Effector memory CD8-positive, alpha-beta T cell (primary cell): ENCODE measurements around the gene RAVER1.
"Not testable (repeated sequence)": the region's sequence is repeated elsewhere in the genome, so short reads cannot be mapped to it uniquely, and the experiment has no call there.

Experiments used
- ATAC-seq: fragments of 150-1000 bp; cut with Tn5 transposase; replicated peaks from 2 replicates; pipeline ENCODE4 v1.10.0; 2021; ENCODE audit warnings: mild to moderate bottlenecking, moderate library complexity
- DNase-seq, 3 experiments: peaks; one replicate each; pipeline ENCODE4 v3.0.0; 2021
- H3K27ac Mint-ChIP-seq, 2 donors: one replicate each; pipeline ENCODE4 v1.8.0; 2022; ENCODE audit warnings: mild to moderate bottlenecking in 2 of 2, mixed read lengths in 2 of 2, moderate library complexity in 2 of 2
- H3K27me3 Mint-ChIP-seq, 2 donors: one replicate each; pipeline ENCODE4 v1.8.0; 2022; ENCODE audit warnings: mixed read lengths in 2 of 2
- H3K36me3 Mint-ChIP-seq: one replicate; pipeline ENCODE4 v1.8.0; 2022; ENCODE audit warnings: mild to moderate bottlenecking, moderate library complexity, mixed read lengths; ENCODE audit not compliant: insufficient read depth
- H3K4me1 Mint-ChIP-seq, 2 donors: one replicate each; pipeline ENCODE4 v1.8.0; 2022; ENCODE audit warnings: low read depth in 2 of 2, mixed read lengths in 2 of 2
- H3K4me3 Mint-ChIP-seq, 2 donors: one replicate each; pipeline ENCODE4 v1.8.0; 2022; ENCODE audit warnings: mild to moderate bottlenecking in 2 of 2, mixed read lengths in 2 of 2, moderate library complexity in 2 of 2
- H3K9me3 Mint-ChIP-seq, 2 donors: one replicate each; pipeline ENCODE4 v1.8.0; 2022; ENCODE audit warnings: mixed read lengths in 2 of 2

Gene RAVER1

GRCh38 chr19:10286803-10287737 is 46.3 kb downstream of the RAVER1 start, which contains the start of gene ICAM4:
Gene ICAM4, plus strand, starts transcription at chr19:10286955. Its CDS starts 58 bp downstream, at chr19:10287013.
- H3K27me3 Mint-ChIP-seq: peaks cover 18 to 46% of the 10 kb centered on the region in 2 donors
- no peak for DNase-seq
- H3K9me3 Mint-ChIP-seq: no peaks in the 10 kb centered on the region
- peaks cover 37 to 44% of the 10 kb centered on the region in 2 donors for H3K4me1 Mint-ChIP-seq
- H3K36me3 Mint-ChIP-seq: peaks cover 60% of the 10 kb centered on the region
- H3K4me3 Mint-ChIP-seq: peak within 1 kb of the TSS; percentile 31 to 96
- H3K27ac Mint-ChIP-seq: peak within 1 kb of the TSS in 1 of 2 donors; percentile 32
- no peak for ATAC-seq

GRCh38 chr19:10285393-10285792 is 47.9 kb downstream of the RAVER1 start:
- no peak for ATAC-seq

GRCh38 chr19:10284960-10285278 is 48.4 kb downstream of the RAVER1 start:
- H3K27ac Mint-ChIP-seq: no peak overlapping the region
- H3K27me3 Mint-ChIP-seq: peaks cover 0 to 24% of the 10 kb centered on the region in 2 donors
- H3K9me3 Mint-ChIP-seq: no peaks in the 10 kb centered on the region
- ATAC-seq: no peak
- no peak for DNase-seq
- peaks cover 19 to 29% of the 10 kb centered on the region in 2 donors for H3K4me1 Mint-ChIP-seq
- H3K4me3 Mint-ChIP-seq: no peak overlapping the region
- H3K36me3 Mint-ChIP-seq: peaks cover 68% of the 10 kb centered on the region

More at GRCh38 chr19:10285393-10285792, 47.9 kb downstream of the RAVER1 start:
- Mint-ChIP-seq H3K36me3 (peaks cover 65% of the 10 kb centered on the region), H3K27me3 (peaks cover 5 to 29% of the 10 kb centered on the region in 2 donors), H3K4me3 (no peak overlapping the region), H3K27ac (no peak overlapping the region), H3K9me3 (no peaks in the 10 kb centered on the region), H3K4me1 (peaks cover 22 to 31% of the 10 kb centered on the region in 2 donors)
- no peak for DNase-seq

DNA sequence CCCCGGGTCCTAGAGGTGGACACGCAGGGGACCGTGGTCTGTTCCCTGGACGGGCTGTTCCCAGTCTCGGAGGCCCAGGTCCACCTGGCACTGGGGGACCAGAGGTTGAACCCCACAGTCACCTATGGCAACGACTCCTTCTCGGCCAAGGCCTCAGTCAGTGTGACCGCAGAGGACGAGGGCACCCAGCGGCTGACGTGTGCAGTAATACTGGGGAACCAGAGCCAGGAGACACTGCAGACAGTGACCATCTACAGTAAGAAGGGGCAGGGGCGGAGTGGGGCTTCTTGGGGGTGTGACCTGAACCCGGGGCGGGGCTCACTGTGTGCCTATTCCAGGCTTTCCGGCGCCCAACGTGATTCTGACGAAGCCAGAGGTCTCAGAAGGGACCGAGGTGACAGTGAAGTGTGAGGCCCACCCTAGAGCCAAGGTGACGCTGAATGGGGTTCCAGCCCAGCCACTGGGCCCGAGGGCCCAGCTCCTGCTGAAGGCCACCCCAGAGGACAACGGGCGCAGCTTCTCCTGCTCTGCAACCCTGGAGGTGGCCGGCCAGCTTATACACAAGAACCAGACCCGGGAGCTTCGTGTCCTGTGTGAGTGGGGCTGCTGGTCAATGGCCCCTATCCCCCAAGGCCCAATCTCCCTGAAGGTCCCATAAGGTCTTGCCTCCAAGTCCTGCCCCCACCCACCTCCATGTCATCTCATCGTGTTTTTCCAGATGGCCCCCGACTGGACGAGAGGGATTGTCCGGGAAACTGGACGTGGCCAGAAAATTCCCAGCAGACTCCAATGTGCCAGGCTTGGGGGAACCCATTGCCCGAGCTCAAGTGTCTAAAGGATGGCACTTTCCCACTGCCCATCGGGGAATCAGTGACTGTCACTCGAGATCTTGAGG is 49.0 kb downstream of the RAVER1 start:
- Mint-ChIP-seq H3K9me3 (no peaks in the 10 kb centered on the region), H3K27me3 (peaks cover 0 to 19% of the 10 kb centered on the region in 2 donors), H3K4me3 (no peak overlapping the region), H3K27ac (no peak overlapping the region), H3K36me3 (peaks cover 72% of the 10 kb centered on the region), H3K4me1 (peaks cover 24 to 34% of the 10 kb centered on the region in 2 donors)
- ATAC-seq (no peak), DNase-seq (no peak)

- H3K27me3 Mint-ChIP-seq: peaks cover 0 to 10% of the 10 kb centered on the region in 2 donors
- ATAC-seq (no peak), DNase-seq (no peak)
- peaks cover 77% of the 10 kb centered on the region for H3K36me3 Mint-ChIP-seq
- peaks cover 19 to 30% of the 10 kb centered on the region in 2 donors for H3K4me1 Mint-ChIP-seq
- no peak overlapping the region for H3K4me3 Mint-ChIP-seq
- H3K9me3 Mint-ChIP-seq: no peaks in the 10 kb centered on the region
- peak overlapping the region in 1 of 2 donors; percentile 66 for H3K27ac Mint-ChIP-seq
These were observed 49.8 kb downstream of the RAVER1 start for GRCh38 chr19:10283301-10284064.

DNA sequence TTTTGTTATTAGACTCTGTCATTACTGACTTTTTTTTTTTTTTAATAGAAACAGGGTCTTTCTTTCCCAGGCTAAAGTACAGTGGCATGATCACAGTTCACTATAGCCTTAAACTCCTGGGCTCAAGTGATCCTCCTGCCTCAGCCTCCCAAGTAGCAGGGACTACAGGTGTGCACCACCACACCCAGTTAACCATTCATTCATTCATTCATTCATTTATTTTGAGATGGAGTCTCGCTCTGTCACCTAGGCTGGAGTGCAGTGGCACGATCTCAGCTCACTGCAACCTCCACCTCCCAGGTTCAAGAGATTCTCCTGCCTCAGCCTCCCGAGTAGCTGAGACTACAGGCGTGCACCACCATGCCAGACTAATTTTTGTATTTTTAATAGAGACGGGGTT is 51.3 kb downstream of the RAVER1 start:
- DNase-seq: not testable (repeated sequence)

DNA sequence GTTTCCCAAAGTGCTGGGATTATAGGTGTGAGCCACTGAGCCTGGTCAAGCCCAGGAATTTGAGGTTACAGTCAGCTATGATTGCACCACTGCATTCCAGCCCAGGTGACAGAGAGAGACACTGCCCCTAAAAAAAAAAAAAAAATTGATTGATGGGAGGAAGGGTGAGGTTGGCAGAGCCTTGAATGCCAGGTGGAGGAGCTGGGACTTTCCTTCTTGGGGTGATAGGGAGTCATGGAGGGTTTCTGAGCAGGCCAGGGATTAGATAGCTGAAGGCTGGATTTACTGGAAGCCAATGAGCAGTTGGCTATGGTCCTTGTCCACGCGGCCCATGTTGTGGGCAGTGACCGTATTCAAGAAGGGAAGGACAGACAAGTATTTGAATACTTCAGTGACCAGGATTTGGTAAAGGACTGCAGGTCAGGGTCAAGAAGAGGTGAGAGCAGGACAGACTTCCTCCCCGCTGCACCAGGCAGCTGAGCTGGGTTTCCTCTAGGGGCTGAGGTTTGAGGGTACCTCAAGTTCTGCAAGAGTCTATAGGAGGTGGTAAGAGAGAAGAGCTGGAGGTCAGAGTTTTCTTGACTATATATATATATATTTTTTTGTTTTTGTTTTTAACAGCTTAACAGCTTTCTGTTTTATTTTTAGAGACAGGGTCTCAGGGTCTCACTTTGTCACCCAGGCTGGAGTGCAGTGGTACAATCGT is 53.4 kb downstream of the RAVER1 start:
- Mint-ChIP-seq H3K27ac (peak overlapping the region; percentile 79 to 88), H3K9me3 (no peaks in the 10 kb centered on the region), H3K4me3 (peak overlapping the region; percentile 55 to 68)

More for the DNA sequence above, 51.3 kb downstream of the RAVER1 start:
- Mint-ChIP-seq H3K36me3 (peaks cover 83% of the 10 kb centered on the region), H3K4me1 (peaks cover 15 to 23% of the 10 kb centered on the region in 2 donors)
- ATAC-seq, H3K4me3 Mint-ChIP-seq, H3K27me3 Mint-ChIP-seq, H3K9me3 Mint-ChIP-seq, H3K27ac Mint-ChIP-seq: not testable (repeated sequence)

GRCh38 chr19:10278935-10279334 is 54.4 kb downstream of the RAVER1 start:
- Mint-ChIP-seq H3K4me3 (peak overlapping the region; percentile 27 to 67), H3K4me1 (peaks cover 17% of the 10 kb centered on the region in 2 donors), H3K36me3 (peaks cover 86% of the 10 kb centered on the region), H3K9me3 (no peaks in the 10 kb centered on the region), H3K27me3 (no peaks in the 10 kb centered on the region), H3K27ac (peak overlapping the region; percentile 79 to 88)
- DNase-seq: no peak
- ATAC-seq: no peak

More for the DNA sequence above, 53.4 kb downstream of the RAVER1 start:
- no peak for DNase-seq
- Mint-ChIP-seq H3K4me1 (peaks cover 15% of the 10 kb centered on the region in 2 donors), H3K36me3 (peaks cover 85% of the 10 kb centered on the region), H3K27me3 (no peaks in the 10 kb centered on the region)
- peak; percentile 79 for ATAC-seq

- peaks cover 78% of the 10 kb centered on the region for H3K36me3 Mint-ChIP-seq
- no peaks in the 10 kb centered on the region for H3K9me3 Mint-ChIP-seq
- H3K27me3 Mint-ChIP-seq: no peaks in the 10 kb centered on the region
- no peak overlapping the region for H3K4me3 Mint-ChIP-seq
- no peak overlapping the region for H3K27ac Mint-ChIP-seq
- DNase-seq (no peak), ATAC-seq (no peak)
- peaks cover 17 to 19% of the 10 kb centered on the region in 2 donors for H3K4me1 Mint-ChIP-seq
These were observed 55.3 kb downstream of the RAVER1 start for GRCh38 chr19:10277795-10278589.

- DNase-seq (no peak), ATAC-seq (no peak)
- Mint-ChIP-seq H3K36me3 (peaks cover 87% of the 10 kb centered on the region), H3K27ac (peak overlapping the region in 1 of 2 donors; percentile 18), H3K4me1 (peaks cover 36 to 39% of the 10 kb centered on the region in 2 donors), H3K27me3 (no peaks in the 10 kb centered on the region), H3K4me3 (no peak overlapping the region), H3K9me3 (no peaks in the 10 kb centered on the region)
These were observed 58.7 kb downstream of the RAVER1 start for GRCh38 chr19:10274589-10274988.

DNA sequence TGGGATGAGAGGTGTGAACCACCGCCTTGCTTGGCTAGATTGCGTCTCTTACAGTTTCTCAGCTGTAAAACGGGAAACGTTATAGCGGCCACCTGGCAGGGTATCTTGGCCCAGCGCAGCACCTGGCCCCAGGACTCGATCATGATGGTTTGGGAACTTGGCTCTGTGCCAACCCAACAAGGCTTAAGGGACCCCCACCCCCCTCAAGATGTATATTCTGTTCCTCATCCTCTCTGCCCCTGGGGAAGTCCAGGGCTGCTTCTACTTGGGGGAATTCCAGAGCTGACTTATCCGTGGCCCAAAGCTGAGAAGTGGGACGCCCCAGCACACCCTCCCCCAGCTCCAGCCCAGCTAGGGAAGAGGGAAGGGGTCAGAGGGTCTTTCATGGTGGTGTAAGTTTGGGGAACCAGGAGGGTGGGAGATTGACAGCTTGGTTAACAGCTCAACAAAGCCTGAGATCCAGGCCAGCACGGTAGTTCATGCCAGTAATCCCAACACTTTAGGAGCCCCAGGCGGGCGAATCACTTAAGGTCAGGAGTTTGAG is 61.7 kb downstream of the RAVER1 start:
- Mint-ChIP-seq H3K4me1 (peaks cover 31 to 33% of the 10 kb centered on the region in 2 donors), H3K27ac (peak overlapping the region; percentile 95 to 98), H3K36me3 (peaks cover 64% of the 10 kb centered on the region), H3K9me3 (no peaks in the 10 kb centered on the region), H3K27me3 (no peaks in the 10 kb centered on the region), H3K4me3 (peak overlapping the region; percentile 89)
- peak; percentile 33 to 45 (median 43) for DNase-seq
- ATAC-seq: peak; percentile 21
